Neural progenitor cell (in vitro differentiated cells): Measurements from ENCODE around the gene MPRIP. TPM values are rescaled to one million over a fixed set of nuclear protein-coding genes. Genes with fewer than 3 reads are reported as not detected.

Experiments used
- DNase-seq: peaks from one replicate; pipeline ENCODE4 v3.0.0-alpha.2; 2016; ENCODE audit warnings: low spot score
- H2AFZ ChIP-seq: fragments of 200-600 bp; sonication (generic); replicated peaks from 2 replicates; pipeline ENCODE4 v1.6.1; 2016; ENCODE audit warnings: antibody characterized with exemption
- H3F3A ChIP-seq: fragments of 200-600 bp; sonication (generic); 2 replicates; pipeline ENCODE4 v1.6.1; 2016; ENCODE audit warnings: antibody characterized with exemption, low read depth
- H3K27ac ChIP-seq: fragments of 200-600 bp; sonication (generic); 2 replicates; pipeline ENCODE4 v1.5.1; 2016; ENCODE audit warnings: mild to moderate bottlenecking
- H3K27me3 ChIP-seq: fragments of 200-600 bp; sonication (generic); 2 replicates; pipeline ENCODE4 v1.6.1; 2016; ENCODE audit warnings: mild to moderate bottlenecking, moderate library complexity
- H3K36me3 ChIP-seq: fragments of 200-600 bp; sonication (generic); 2 replicates; pipeline ENCODE4 v1.5.1; 2016
- H3K4me1 ChIP-seq: fragments of 200-600 bp; sonication (generic); 2 replicates; pipeline ENCODE4 v1.6.1; 2016; ENCODE audit warnings: mixed run types
- H3K4me2 ChIP-seq: fragments of 200-600 bp; sonication (generic); 2 replicates; pipeline ENCODE4 v1.6.1; 2016
- H3K4me3 ChIP-seq: fragments of 200-600 bp; sonication (generic); 2 replicates; pipeline ENCODE4 v1.5.1; 2016
- H3K79me2 ChIP-seq: fragments of 200-600 bp; sonication (generic); 2 replicates; pipeline ENCODE4 v1.6.1; 2016; ENCODE audit warnings: low read depth
- H3K9ac ChIP-seq: fragments of 200-600 bp; sonication (generic); 2 replicates; pipeline ENCODE4 v1.6.1; 2016
- H3K9me3 ChIP-seq: fragments of 200-600 bp; sonication (generic); 2 replicates; pipeline ENCODE4 v1.5.1; 2016; ENCODE audit warnings: low read depth
- H4K20me1 ChIP-seq: fragments of 200-600 bp; sonication (generic); 2 replicates; pipeline ENCODE4 v1.6.1; 2016; ENCODE audit warnings: low read depth
- H3K27ac Mint-ChIP-seq: 3 replicates; pipeline ENCODE4 v1.8.0; 2021; ENCODE audit warnings: mixed read lengths
- H3K27me3 Mint-ChIP-seq: 2 replicates; pipeline ENCODE4 v1.8.0; 2022; ENCODE audit warnings: low read depth, mild to moderate bottlenecking, inconsistent platforms, moderate library complexity, mixed read lengths; ENCODE audit not compliant: insufficient read depth
- H3K36me3 Mint-ChIP-seq: 3 replicates; pipeline ENCODE4 v1.8.0; 2021; ENCODE audit warnings: mixed read lengths
- H3K4me1 Mint-ChIP-seq: 3 replicates; pipeline ENCODE4 v1.8.0; 2021; ENCODE audit warnings: mixed read lengths
- H3K4me3 Mint-ChIP-seq: 3 replicates; pipeline ENCODE4 v1.8.0; 2021; ENCODE audit warnings: mild to moderate bottlenecking, moderate library complexity, mixed read lengths
- H3K9me3 Mint-ChIP-seq: 3 replicates; pipeline ENCODE4 v1.8.0; 2020; ENCODE audit warnings: mixed read lengths
- EZH2 ChIP-seq: fragments of 200-600 bp; sonication (generic); IDR thresholded peaks from 2 replicates; pipeline ENCODE4 v1.6.1; 2017; ENCODE audit warnings: antibody characterized with exemption, mild to moderate bottlenecking, moderate library complexity
- EZH2phosphoT487 ChIP-seq: fragments of 200-600 bp; sonication (generic); IDR thresholded peaks from 2 replicates; pipeline ENCODE4 v1.6.1; 2017; ENCODE audit warnings: antibody characterized with exemption
- total RNA-seq: library from RNA; depleted of rRNA; stranded (reverse); fragments of >200 nt; gene quantifications from 2 replicates; pipeline ENCODE4 v1.2.3, GENCODE V29; 2015; ENCODE audit warnings: low replicate concordance
- TF ChIP-seq, protein P1 (sequence below): fragments of 200-600 bp; sonication (generic); IDR thresholded peaks from 2 replicates; pipeline ENCODE4 v1.5.1; 2017; ENCODE audit warnings: antibody characterized with exemption, mild to moderate bottlenecking

The MPRIP gene
- total RNA-seq, 1 donor from 2014 or later, result 42.1 TPM

DNA sequence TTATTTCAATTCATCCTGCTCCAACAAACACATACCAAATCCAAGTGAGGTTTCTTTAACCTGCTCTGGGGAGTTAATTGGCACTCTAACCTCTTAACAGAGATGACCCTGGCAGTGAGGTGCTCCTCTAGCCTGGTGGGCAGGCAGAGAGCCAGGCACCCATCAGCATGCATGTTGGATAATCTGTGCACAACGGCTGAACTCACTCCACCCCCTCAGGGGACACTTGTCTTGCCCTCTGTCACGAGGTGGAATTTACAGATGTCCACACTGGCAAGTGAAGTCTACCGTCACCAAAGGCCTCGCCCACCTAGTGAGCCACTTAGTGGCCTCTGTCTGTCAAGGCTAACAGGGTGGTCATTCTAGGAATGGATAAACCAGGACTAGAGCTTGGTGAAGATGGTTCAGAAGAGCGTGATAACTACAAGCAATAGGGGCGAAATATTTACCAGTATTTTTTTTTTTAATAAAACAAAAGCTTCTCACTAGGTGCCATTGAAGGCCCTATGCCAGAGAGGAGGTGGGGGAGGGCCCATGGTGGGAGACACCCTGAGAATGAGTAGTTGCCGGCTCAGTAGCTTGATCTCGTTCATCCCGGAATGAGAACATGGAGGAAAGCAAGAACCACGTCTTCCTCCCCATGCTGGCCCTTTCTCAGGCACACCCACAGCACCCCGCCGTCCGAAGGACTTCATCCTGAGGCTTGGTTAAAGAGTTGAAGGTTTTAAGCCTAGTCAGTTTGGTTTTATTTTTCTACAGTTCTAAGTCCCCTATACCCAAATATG, 138.7 kb downstream of the MPRIP start:
- no peaks in the 10 kb centered on the region for H3K79me2 ChIP-seq
- Mint-ChIP-seq H3K9me3 (no peaks in the 10 kb centered on the region), H3K4me1 (no peaks in the 10 kb centered on the region), H3K27ac (no peak overlapping the region), H3K27me3 (no peaks in the 10 kb centered on the region), H3K36me3 (peaks cover 26% of the 10 kb centered on the region), H3K4me3 (no peak overlapping the region)
- no peak overlapping the region for H3K27ac ChIP-seq
- H4K20me1 ChIP-seq, result no peaks in the 10 kb centered on the region
- H3K27me3 ChIP-seq, result no peaks in the 10 kb centered on the region
- TF ChIP-seq EZH2, result no peak
- no peak for TF ChIP-seq EZH2phosphoT487
- TF ChIP-seq, protein P1, sequence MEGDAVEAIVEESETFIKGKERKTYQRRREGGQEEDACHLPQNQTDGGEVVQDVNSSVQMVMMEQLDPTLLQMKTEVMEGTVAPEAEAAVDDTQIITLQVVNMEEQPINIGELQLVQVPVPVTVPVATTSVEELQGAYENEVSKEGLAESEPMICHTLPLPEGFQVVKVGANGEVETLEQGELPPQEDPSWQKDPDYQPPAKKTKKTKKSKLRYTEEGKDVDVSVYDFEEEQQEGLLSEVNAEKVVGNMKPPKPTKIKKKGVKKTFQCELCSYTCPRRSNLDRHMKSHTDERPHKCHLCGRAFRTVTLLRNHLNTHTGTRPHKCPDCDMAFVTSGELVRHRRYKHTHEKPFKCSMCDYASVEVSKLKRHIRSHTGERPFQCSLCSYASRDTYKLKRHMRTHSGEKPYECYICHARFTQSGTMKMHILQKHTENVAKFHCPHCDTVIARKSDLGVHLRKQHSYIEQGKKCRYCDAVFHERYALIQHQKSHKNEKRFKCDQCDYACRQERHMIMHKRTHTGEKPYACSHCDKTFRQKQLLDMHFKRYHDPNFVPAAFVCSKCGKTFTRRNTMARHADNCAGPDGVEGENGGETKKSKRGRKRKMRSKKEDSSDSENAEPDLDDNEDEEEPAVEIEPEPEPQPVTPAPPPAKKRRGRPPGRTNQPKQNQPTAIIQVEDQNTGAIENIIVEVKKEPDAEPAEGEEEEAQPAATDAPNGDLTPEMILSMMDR, result no peak
- no peaks in the 10 kb centered on the region for H3K36me3 ChIP-seq
- H3K4me1 ChIP-seq, result no peaks in the 10 kb centered on the region
- no peaks in the 10 kb centered on the region for H3K9me3 ChIP-seq
- no peak overlapping the region for H3K9ac ChIP-seq
- H2AFZ ChIP-seq, result no peak overlapping the region
- DNase-seq, result no peak
- H3K4me3 ChIP-seq, result no peak overlapping the region
- H3F3A ChIP-seq, result no peaks in the 10 kb centered on the region
- H3K4me2 ChIP-seq, result no peak overlapping the region

DNA sequence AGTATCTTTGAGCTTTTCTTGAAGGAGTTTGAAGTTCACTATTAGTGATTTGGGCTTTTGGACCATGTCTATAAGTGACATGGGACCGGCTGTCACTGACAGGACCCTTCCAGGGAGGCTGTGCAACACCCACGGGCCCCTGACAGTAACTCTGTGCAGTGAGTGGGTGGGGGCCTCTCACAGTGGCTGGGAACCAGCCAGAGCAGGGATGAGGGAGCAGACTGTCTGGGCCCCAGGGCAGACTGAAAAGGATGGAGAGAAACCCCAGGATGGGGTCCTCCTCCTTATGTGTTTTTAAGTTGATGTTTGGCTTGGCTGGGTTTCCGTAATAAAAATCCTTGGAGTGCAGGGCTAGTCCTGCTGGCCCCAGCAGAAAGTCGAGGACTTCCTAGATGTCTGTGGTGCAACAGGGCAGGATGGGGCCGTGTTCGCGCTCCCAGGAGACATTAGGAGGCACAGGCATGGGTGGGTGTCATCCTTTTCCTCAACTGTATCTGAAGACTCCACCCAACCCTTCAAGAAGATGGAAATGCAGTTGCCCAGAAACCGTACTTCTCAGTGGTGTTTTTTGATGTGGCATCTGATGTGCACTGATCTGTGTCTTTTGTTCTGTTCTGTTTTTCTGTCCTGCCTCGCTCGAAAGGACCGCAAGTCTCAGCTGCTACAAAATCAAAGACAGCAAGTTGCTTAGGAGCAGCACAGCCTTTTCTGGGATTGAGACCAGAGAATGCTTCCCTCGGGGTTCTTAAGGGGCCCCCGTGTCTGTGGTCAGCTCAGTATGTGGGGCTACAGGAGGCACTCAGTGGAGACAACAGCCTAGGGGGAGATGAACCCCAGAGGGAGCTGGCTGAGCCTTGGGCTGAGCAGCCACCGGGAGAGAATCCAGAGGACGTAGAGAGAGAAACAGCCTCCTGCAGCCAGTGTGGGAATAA, 139.7 kb downstream of the MPRIP start:
- no peaks in the 10 kb centered on the region for H3K36me3 ChIP-seq
- TF ChIP-seq EZH2, result no peak
- TF ChIP-seq, protein P1, result no peak
- no peak for TF ChIP-seq EZH2phosphoT487
- peaks cover 20% of the 10 kb centered on the region for H3K36me3 Mint-ChIP-seq

DNA sequence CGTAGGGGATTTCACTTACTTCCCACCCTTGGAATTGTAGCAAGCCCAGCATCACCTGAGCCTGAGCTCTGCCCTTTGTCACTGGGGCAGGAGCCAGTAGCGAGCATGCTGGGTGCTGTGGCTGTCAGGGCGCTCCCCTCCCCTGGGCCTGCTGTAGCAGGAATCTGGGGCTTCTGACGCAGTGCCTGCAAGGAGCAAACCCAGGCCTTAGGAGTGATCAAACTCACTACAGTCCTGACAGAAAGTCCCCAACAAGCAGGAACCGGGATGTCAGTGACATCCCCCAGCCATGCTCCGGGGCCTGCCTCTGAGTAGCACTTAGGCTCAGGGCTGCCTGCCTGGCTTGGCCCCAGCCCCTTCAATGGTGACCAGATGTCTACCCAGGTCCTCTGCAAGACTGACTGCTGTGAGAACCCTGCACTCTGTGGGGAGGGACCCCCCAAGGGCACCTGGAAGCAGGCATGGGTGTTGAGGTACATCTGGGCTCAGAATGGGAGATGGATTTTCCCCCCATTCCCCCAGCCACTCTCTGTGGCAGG, 140.4 kb downstream of the MPRIP start:
- Histone ChIP-seq H2AFZ (no peak overlapping the region), H3K4me3 (no peak overlapping the region), H3F3A (no peaks in the 10 kb centered on the region), H3K4me1 (no peaks in the 10 kb centered on the region), H3K79me2 (no peaks in the 10 kb centered on the region), H3K27me3 (no peaks in the 10 kb centered on the region), H4K20me1 (no peaks in the 10 kb centered on the region), H3K27ac (no peak overlapping the region), H3K36me3 (no peaks in the 10 kb centered on the region), H3K9ac (no peak overlapping the region), H3K9me3 (no peaks in the 10 kb centered on the region), H3K4me2 (no peak overlapping the region)
- Mint-ChIP-seq H3K27me3 (no peaks in the 10 kb centered on the region), H3K4me3 (no peak overlapping the region), H3K27ac (no peak overlapping the region), H3K36me3 (peaks cover 14% of the 10 kb centered on the region), H3K9me3 (no peaks in the 10 kb centered on the region), H3K4me1 (no peaks in the 10 kb centered on the region)
- DNase-seq, result no peak
- TF ChIP-seq, protein P1, result no peak
- TF ChIP-seq EZH2phosphoT487 (no peak), EZH2 (no peak)

More for the DNA sequence above, 139.7 kb downstream of the MPRIP start:
- no peak overlapping the region for H2AFZ ChIP-seq
- H3K27ac ChIP-seq, result no peak overlapping the region
- no peak overlapping the region for H3K9ac ChIP-seq
- H3K4me1 ChIP-seq, result no peaks in the 10 kb centered on the region
- Mint-ChIP-seq H3K27me3 (no peaks in the 10 kb centered on the region), H3K4me3 (no peak overlapping the region), H3K27ac (no peak overlapping the region), H3K4me1 (no peaks in the 10 kb centered on the region), H3K9me3 (no peaks in the 10 kb centered on the region)
- no peaks in the 10 kb centered on the region for H3K27me3 ChIP-seq
- H4K20me1 ChIP-seq, result no peaks in the 10 kb centered on the region
- no peaks in the 10 kb centered on the region for H3K79me2 ChIP-seq
- H3K4me3 ChIP-seq, result no peak overlapping the region
- H3K9me3 ChIP-seq, result no peaks in the 10 kb centered on the region
- no peak for DNase-seq
- no peak overlapping the region for H3K4me2 ChIP-seq
- no peaks in the 10 kb centered on the region for H3F3A ChIP-seq
